ENCODE results near the gene ARHGAP26. TPM values are rescaled to one million over a fixed set of nuclear protein-coding genes. Genes with fewer than 3 reads are reported as not detected.

Gene ARHGAP26
- total and polyA plus RNA-seq, 7 donors: 2.5 to 28.7 (median 12.0) TPM

- intact Hi-C loops (cut with DNase I): no loop called here
Measured at GRCh38 chr5:143188083-143188482, 417.9 kb downstream of the ARHGAP26 start.

GRCh38 chr5:143188692-143189091 is 418.5 kb downstream of the ARHGAP26 start:
- intact Hi-C loops (cut with DNase I): no loop called here
- WGBS, 3 donors: 89 to 92% (median 91%) methylated on average over 3 of the region's 3 CpGs

More at GRCh38 chr5:143188083-143188482, 417.9 kb downstream of the ARHGAP26 start:
- no peak overlapping the region for H3K4me3 ChIP-seq
- H3K27me3 ChIP-seq (ENCODE audit: insufficient read depth in 3 of 3, low read length in 2 of 3): no peaks in the 10 kb centered on the region
- ATAC-seq (no peak), DNase-seq (no peak)
- no peaks in the 10 kb centered on the region for H3K36me3 ChIP-seq (ENCODE audit: insufficient read depth in 1 of 2, low read depth in 1 of 2)
- peaks cover 23% of the 10 kb centered on the region for H3K4me1 ChIP-seq
- TF ChIP-seq CTCF (IDR thresholded peaks at IDR 0.05): no peak
- H3K9me3 ChIP-seq: no peaks in the 10 kb centered on the region
- WGBS, 3 donors: 94 to 97% (median 95%) methylated on average over 2 of the region's 2 CpGs
- H3K27ac ChIP-seq: no peak overlapping the region

GRCh38 chr5:143190260-143190810 is 420.2 kb downstream of the ARHGAP26 start:
- H3K36me3 ChIP-seq (ENCODE audit: insufficient read depth in 1 of 2, low read depth in 1 of 2): no peaks in the 10 kb centered on the region
- no peak for ATAC-seq
- no peak for TF ChIP-seq CTCF (IDR thresholded peaks at IDR 0.05)
- H3K9me3 ChIP-seq: no peaks in the 10 kb centered on the region
- no peaks in the 10 kb centered on the region for H3K27me3 ChIP-seq (ENCODE audit: insufficient read depth in 3 of 3, low read length in 2 of 3)
- peaks cover 33% of the 10 kb centered on the region for H3K4me1 ChIP-seq
- no peak for DNase-seq
- intact Hi-C loops (cut with DNase I): no loop called here
- no peak overlapping the region for H3K4me3 ChIP-seq
- H3K27ac ChIP-seq: no peak overlapping the region
- WGBS, 3 donors: 96 to 99% (median 97%) methylated on average over 3 of the region's 3 CpGs

More at GRCh38 chr5:143188692-143189091, 418.5 kb downstream of the ARHGAP26 start:
- H3K27me3 ChIP-seq (ENCODE audit: insufficient read depth in 3 of 3, low read length in 2 of 3): no peaks in the 10 kb centered on the region
- ATAC-seq (no peak), DNase-seq (no peak)
- H3K27ac ChIP-seq: no peak overlapping the region
- peaks cover 17% of the 10 kb centered on the region for H3K4me1 ChIP-seq
- H3K4me3 ChIP-seq: no peak overlapping the region
- H3K36me3 ChIP-seq (ENCODE audit: insufficient read depth in 1 of 2, low read depth in 1 of 2): no peaks in the 10 kb centered on the region
- TF ChIP-seq CTCF (IDR thresholded peaks at IDR 0.05): no peak
- H3K9me3 ChIP-seq: no peaks in the 10 kb centered on the region

- Histone ChIP-seq H3K4me3 (no peak overlapping the region), H3K4me1 (peaks cover 30% of the 10 kb centered on the region), H3K9me3 (no peaks in the 10 kb centered on the region), H3K27ac (no peak overlapping the region), H3K27me3 (ENCODE audit: insufficient read depth in 3 of 3, low read length in 2 of 3) (no peaks in the 10 kb centered on the region), H3K36me3 (ENCODE audit: insufficient read depth in 1 of 2, low read depth in 1 of 2) (no peaks in the 10 kb centered on the region)
- DNase-seq (no peak), ATAC-seq (no peak)
- TF ChIP-seq CTCF (IDR thresholded peaks at IDR 0.05): no peak
- WGBS, 3 donors: 92 to 97% (median 96%) methylated on average over 4 of the region's 4 CpGs
- intact Hi-C loops (cut with DNase I): no loop called here
Measured at GRCh38 chr5:143191720-143192119, 421.5 kb downstream of the ARHGAP26 start.
